HEK293 (cell line): Measurements from ENCODE around the gene LYL1.
A peak's percentile ranks its signal among the peaks of the same experiment; 100 is the strongest.

ENCODE experiments used
- BCL11A ChIP-seq: fragments of 450-650 bp; formaldehyde crosslinking; IDR thresholded peaks from 2 replicates; pipeline ENCODE4 v1.5.1; 2016; ENCODE audit warnings: low read depth, missing biosample characterization, missing genetic modification characterization
- GLI2 ChIP-seq: fragments of 450-650 bp; formaldehyde crosslinking; IDR thresholded peaks from 2 replicates; pipeline ENCODE4; 2017; ENCODE audit warnings: missing biosample characterization, missing genetic modification characterization, low read depth, borderline replicate concordance
- GLIS1 ChIP-seq: fragments of 450-650 bp; formaldehyde crosslinking; IDR thresholded peaks from 2 replicates; pipeline ENCODE4 v1.5.1; 2016; ENCODE audit warnings: missing biosample characterization, missing genetic modification characterization
- HIC1 ChIP-seq: fragments of 450-650 bp; formaldehyde crosslinking; IDR thresholded peaks from 2 replicates; pipeline ENCODE4 v1.5.1; 2016; ENCODE audit warnings: missing biosample characterization, missing genetic modification characterization
- IKZF3 ChIP-seq: fragments of 450-650 bp; IDR thresholded peaks from 2 replicates; pipeline ENCODE4 v1.5.0; 2018; ENCODE audit warnings: missing biosample characterization, mild to moderate bottlenecking, missing genetic modification characterization, moderate library complexity
- KLF1 ChIP-seq: fragments of 450-650 bp; formaldehyde crosslinking; IDR thresholded peaks from 2 replicates; pipeline ENCODE4 v1.5.1; 2016; ENCODE audit warnings: missing biosample characterization, missing genetic modification characterization
- KLF16 ChIP-seq: fragments of 450-650 bp; formaldehyde crosslinking; IDR thresholded peaks from 2 replicates; pipeline ENCODE4 v1.5.1; 2017; ENCODE audit warnings: missing biosample characterization, missing genetic modification characterization
- KLF8 ChIP-seq: fragments of 450-650 bp; formaldehyde crosslinking; IDR thresholded peaks from 2 replicates; pipeline ENCODE4 v1.5.1; 2016; ENCODE audit warnings: missing biosample characterization, missing genetic modification characterization
- MYNN ChIP-seq: fragments of 450-650 bp; formaldehyde crosslinking; IDR thresholded peaks from 2 replicates; pipeline ENCODE4 v1.5.1; 2016; ENCODE audit warnings: missing biosample characterization, missing genetic modification characterization, borderline replicate concordance
- OVOL3 ChIP-seq: fragments of 450-650 bp; formaldehyde crosslinking; IDR thresholded peaks from 2 replicates; pipeline ENCODE4 v1.5.1; 2016; ENCODE audit warnings: missing biosample characterization, missing genetic modification characterization
- TCF7L2 ChIP-seq: IDR thresholded peaks from 2 replicates; pipeline ENCODE4 v1.6.1; 2011; ENCODE audit warnings: low read depth, mild to moderate bottlenecking, inconsistent platforms, low read length, moderate library complexity, borderline replicate concordance
- ZBTB10 ChIP-seq: fragments of 450-650 bp; formaldehyde crosslinking; IDR thresholded peaks from 2 replicates; pipeline ENCODE4 v1.5.1; 2016; ENCODE audit warnings: missing biosample characterization, missing genetic modification characterization
- ZBTB26 ChIP-seq: fragments of 450-650 bp; formaldehyde crosslinking; optimal IDR thresholded peaks from 2 replicates; pipeline ENCODE3; 2016; ENCODE audit warnings: missing biosample characterization, mild to moderate bottlenecking, missing genetic modification characterization
- ZEB2 ChIP-seq: fragments of 450-650 bp; formaldehyde crosslinking; IDR thresholded peaks from 2 replicates; pipeline ENCODE4 v1.5.1; 2016; ENCODE audit warnings: missing biosample characterization, missing genetic modification characterization
- ZFP41 ChIP-seq: fragments of 450-650 bp; formaldehyde crosslinking; IDR thresholded peaks from 2 replicates; pipeline ENCODE4 v1.5.1; 2016; ENCODE audit warnings: missing biosample characterization, missing genetic modification characterization, borderline replicate concordance
- ZIC2 ChIP-seq: fragments of 450-650 bp; formaldehyde crosslinking; IDR thresholded peaks from 2 replicates; pipeline ENCODE4 v1.5.1; 2016; ENCODE audit warnings: missing biosample characterization, missing genetic modification characterization
- ZNF146 ChIP-seq: fragments of 450-650 bp; formaldehyde crosslinking; IDR thresholded peaks from 2 replicates; pipeline ENCODE4 v1.5.1; 2016; ENCODE audit warnings: missing biosample characterization, missing genetic modification characterization
- ZNF148 ChIP-seq: fragments of 450-650 bp; formaldehyde crosslinking; IDR thresholded peaks from 2 replicates; pipeline ENCODE4 v1.5.0; 2017; ENCODE audit warnings: missing biosample characterization, missing genetic modification characterization, borderline replicate concordance
- ZNF184 ChIP-seq: fragments of 450-650 bp; IDR thresholded peaks from 2 replicates; pipeline ENCODE4 v1.5.1; 2018; ENCODE audit warnings: missing biosample characterization, mild to moderate bottlenecking, missing genetic modification characterization
- ZNF24 ChIP-seq: fragments of 450-650 bp; formaldehyde crosslinking; IDR thresholded peaks from 2 replicates; pipeline ENCODE4 v1.5.1; 2016; ENCODE audit warnings: missing biosample characterization, missing genetic modification characterization
- ZNF266 ChIP-seq: fragments of 450-650 bp; formaldehyde crosslinking; IDR thresholded peaks from 2 replicates; pipeline ENCODE4 v1.5.1; 2016; ENCODE audit warnings: missing biosample characterization, missing genetic modification characterization, low read depth
- ZNF341 ChIP-seq: fragments of 450-650 bp; formaldehyde crosslinking; IDR thresholded peaks from 2 replicates; pipeline ENCODE4; 2016; ENCODE audit warnings: low read depth, missing biosample characterization, missing genetic modification characterization
- ZNF416 ChIP-seq: fragments of 450-650 bp; formaldehyde crosslinking; IDR thresholded peaks from 2 replicates; pipeline ENCODE4 v1.5.1; 2016; ENCODE audit warnings: missing biosample characterization, missing genetic modification characterization
- ZNF561 ChIP-seq: fragments of 450-650 bp; IDR thresholded peaks from 2 replicates; pipeline ENCODE4 v1.5.1; 2018; ENCODE audit warnings: missing biosample characterization, missing genetic modification characterization, borderline replicate concordance
- ZNF596 ChIP-seq: fragments of 450-650 bp; IDR thresholded peaks from 2 replicates; pipeline ENCODE4 v1.5.0; 2018; ENCODE audit warnings: missing biosample characterization, mild to moderate bottlenecking, missing genetic modification characterization, moderate library complexity
- ZNF76 ChIP-seq: fragments of 450-650 bp; formaldehyde crosslinking; IDR thresholded peaks from 2 replicates; pipeline ENCODE4; 2016; ENCODE audit warnings: low read depth, missing biosample characterization, missing genetic modification characterization, borderline replicate concordance
- ZNF768 ChIP-seq: fragments of 450-650 bp; formaldehyde crosslinking; IDR thresholded peaks from 2 replicates; pipeline ENCODE4 v1.5.1; 2018; ENCODE audit warnings: missing biosample characterization, mild to moderate bottlenecking, missing genetic modification characterization
- ZNF792 ChIP-seq: fragments of 450-650 bp; formaldehyde crosslinking; IDR thresholded peaks from 2 replicates; pipeline ENCODE4 v1.5.1; 2016; ENCODE audit warnings: missing biosample characterization, missing genetic modification characterization
- ZNF830 ChIP-seq: fragments of 450-650 bp; IDR thresholded peaks from 2 replicates; pipeline ENCODE4 v1.5.0; 2018; ENCODE audit warnings: missing biosample characterization, missing genetic modification characterization, low read depth, mild to moderate bottlenecking, moderate library complexity
- ZSCAN18 ChIP-seq: fragments of 450-650 bp; formaldehyde crosslinking; IDR thresholded peaks from 2 replicates; pipeline ENCODE4 v1.5.1; 2016; ENCODE audit warnings: missing biosample characterization, missing genetic modification characterization

Gene LYL1

GRCh38 chr19:13116282-13117175 is 13.9 kb upstream of the LYL1 start, which contains the start of gene TRMT1 (continued):
- TF ChIP-seq ZNF596 (tag by site-specific recombination) (no peak), IKZF3 (tag by site-specific recombination) (peak; percentile 57), ZNF792 (no peak), TCF7L2 (no peak), ZNF768 (tag by site-specific recombination) (peak; percentile 38; the same call in 1 of the 2 replicates), OVOL3 (tag by site-specific recombination) (peak; percentile 53; the same call in 1 of the 2 replicates), ZBTB10 (peak; percentile 97), ZNF416 (no peak), MYNN (tag by site-specific recombination) (no peak), ZNF148 (tag by site-specific recombination) (no peak), ZSCAN18 (tag by site-specific recombination) (peak; percentile 74), KLF1 (peak; percentile 73), ZEB2 (peak; percentile 86), ZNF830 (tag by site-specific recombination) (no peak), ZNF341 (tag by site-specific recombination) (peak; percentile 91), ZNF266 (no peak), ZNF24 (tag by site-specific recombination) (peak; percentile 95), KLF16 (tag by site-specific recombination) (peak; percentile 84), ZFP41 (tag by site-specific recombination) (no peak), ZNF76 (tag by site-specific recombination) (peak; percentile 68), BCL11A (tag by site-specific recombination) (peak; percentile 49; the same call in 1 of the 2 replicates), GLI2 (tag by site-specific recombination) (no peak), KLF8 (tag by site-specific recombination) (peak; percentile 88), ZNF561 (peak; percentile 83), ZNF146 (no peak), ZBTB26 (tag by site-specific recombination) (peak; percentile 30), GLIS1 (peak; percentile 83), ZNF184 (peak; percentile 45; the same call in 1 of the 2 replicates), ZIC2 (tag by site-specific recombination) (peak; percentile 86), HIC1 (tag by site-specific recombination) (no peak)
